Lower leg skin (tissue), 3 donors: ENCODE results near the gene PIGO.

ENCODE experiments used
- CTCF ChIP-seq, 3 donors: fragments of 450-650 bp; IDR thresholded peaks; one replicate each; pipeline ENCODE4 v1.5.1; 2016; ENCODE audit warnings: antibody characterized with exemption in 3 of 3, mild to moderate bottlenecking in 3 of 3, moderate library complexity in 2 of 3
- POLR2A ChIP-seq, 2 donors: fragments of 450-650 bp; IDR thresholded peaks; one replicate each; pipeline ENCODE4 v1.6.1; 2016 to 2017; ENCODE audit warnings: antibody characterized with exemption in 2 of 2, mild to moderate bottlenecking in 1 of 2, moderate library complexity in 1 of 2

- TF ChIP-seq CTCF (IDR thresholded peaks at IDR 0.05) (no peak), POLR2A (IDR thresholded peaks at IDR 0.05) (no peak)
These were observed 54.2 kb downstream of the PIGO start for GRCh38 chr9:35042081-35042604.
